SU-DHL-6 (cell line): ENCODE results near the gene NRSN2.
A peak's percentile ranks its signal among the peaks of the same experiment; 100 is the strongest.

Experiments
- H2AFZ ChIP-seq: fragments of 200-600 bp; sonication (generic); 2 replicates; pipeline ENCODE4 v1.6.1; 2014; ENCODE audit warnings: low read depth, mild to moderate bottlenecking, moderate library complexity, mixed read lengths, antibody characterized with exemption, low read length; ENCODE audit not compliant: severe bottlenecking
- H3F3A ChIP-seq: fragments of 200-600 bp; shearing (Covaris generic); 2 replicates; pipeline ENCODE4 v1.6.0; 2016; ENCODE audit warnings: antibody characterized with exemption, mild to moderate bottlenecking; ENCODE audit not compliant: insufficient read depth
- H3K27ac ChIP-seq: fragments of 200-600 bp; sonication (generic); 2 replicates; pipeline ENCODE4 v1.5.1; 2016; ENCODE audit warnings: low read depth, mild to moderate bottlenecking, low read length, moderate library complexity, mixed read lengths
- H3K27me3 ChIP-seq: fragments of 200-600 bp; sonication (generic), shearing (Covaris generic); 2 replicates; pipeline ENCODE4 v1.6.0; 2014; ENCODE audit warnings: mild to moderate bottlenecking, low read length
- H3K36me3 ChIP-seq: fragments of 200-600 bp; sonication (generic); 2 replicates; pipeline ENCODE4 v1.6.1; 2014; ENCODE audit warnings: mild to moderate bottlenecking, low read length, mixed read lengths
- H3K4me2 ChIP-seq: fragments of 300-600, 200-600 bp; shearing (Covaris generic), sonication (generic); 2 replicates; pipeline ENCODE4 v1.6.0; 2014; ENCODE audit warnings: low read length, low read depth, mild to moderate bottlenecking; ENCODE audit not compliant: poor library complexity, severe bottlenecking
- H3K4me3 ChIP-seq: fragments of 200-600 bp; sonication (generic); 2 replicates; pipeline ENCODE4 v1.5.1; 2014; ENCODE audit warnings: antibody characterized with exemption, low read length, mild to moderate bottlenecking, mixed read lengths; ENCODE audit not compliant: insufficient read depth, poor library complexity, severe bottlenecking
- H3K79me2 ChIP-seq: fragments of 200-600 bp; sonication (generic); 2 replicates; pipeline ENCODE4 v1.6.1; 2014; ENCODE audit warnings: mild to moderate bottlenecking, low read length, moderate library complexity; ENCODE audit not compliant: insufficient read depth
- H3K9ac ChIP-seq: fragments of 200-600 bp; sonication (generic); 2 replicates; pipeline ENCODE4 v1.7.0; 2014; ENCODE audit warnings: mild to moderate bottlenecking, low read length
- H3K9me2 ChIP-seq: fragments of 200-600 bp; sonication (generic); replicated peaks from 2 replicates; pipeline ENCODE4 v1.6.1; 2014; ENCODE audit warnings: low read length; ENCODE audit not compliant: insufficient read depth
- H3K9me3 ChIP-seq: fragments of 200-600 bp; sonication (generic); 2 replicates; pipeline ENCODE4 v1.6.1; 2014; ENCODE audit warnings: low read length, mixed read lengths; ENCODE audit not compliant: insufficient read depth
- H4K20me1 ChIP-seq: fragments of 200-600 bp; sonication (generic); 2 replicates; pipeline ENCODE4 v1.6.1; 2014; ENCODE audit warnings: low read depth, mild to moderate bottlenecking, antibody characterized with exemption, low read length, moderate library complexity, mixed read lengths
- CTCF ChIP-seq: fragments of 200-600 bp; sonication (generic); IDR thresholded peaks from one replicate; pipeline ENCODE4 v1.5.1; 2017; ENCODE audit warnings: antibody characterized with exemption, mild to moderate bottlenecking, low read length, moderate library complexity; ENCODE audit not compliant: insufficient read depth, poor library complexity, severe bottlenecking
- EZH2phosphoT487 ChIP-seq: fragments of 200-600 bp; sonication (generic), shearing (Covaris generic); conservative IDR thresholded peaks from 2 replicates; pipeline ENCODE4 v1.6.1; 2018; ENCODE audit warnings: mild to moderate bottlenecking, antibody characterized with exemption, low read length, moderate library complexity, mixed read lengths

The NRSN2 gene

DNA sequence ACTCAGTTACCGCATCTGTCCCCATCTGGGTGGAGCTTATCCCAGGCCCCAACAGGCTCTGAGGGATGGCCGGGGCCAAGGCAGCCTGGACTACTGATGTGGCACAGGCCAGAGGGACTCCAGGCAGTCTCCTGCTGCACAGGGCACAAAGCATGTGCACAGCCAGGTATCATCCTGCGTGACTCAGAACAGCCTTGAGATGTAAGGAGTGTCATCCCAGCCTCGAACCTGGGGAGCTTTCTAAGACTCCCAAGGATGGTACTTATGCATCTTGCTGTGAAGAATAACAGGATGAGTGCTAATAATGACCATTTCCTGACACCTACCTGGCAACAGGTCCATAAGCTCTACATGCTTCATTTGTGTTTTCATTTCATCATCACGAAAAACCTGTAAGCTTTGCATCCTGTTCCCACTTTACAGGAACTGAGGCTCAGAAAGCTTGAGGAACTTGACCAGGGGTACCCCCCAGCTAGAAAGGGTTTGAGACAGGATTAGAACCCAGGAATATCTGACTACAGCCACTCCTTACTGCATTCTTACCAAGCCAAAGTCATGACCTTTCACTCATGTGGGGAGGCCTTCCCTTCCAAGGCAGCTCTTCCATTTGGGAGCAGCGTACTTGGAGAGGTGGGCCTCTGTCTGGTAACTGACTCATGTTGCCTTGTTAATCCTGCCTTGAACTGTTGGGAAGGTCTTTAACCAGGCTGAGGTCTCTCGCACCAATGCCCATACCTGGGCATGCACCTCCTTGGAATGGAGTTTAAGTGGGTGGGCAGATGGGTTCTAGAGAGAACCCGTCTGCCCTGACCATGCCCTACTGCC, 35.6 kb downstream of the NRSN2 start:
- Histone ChIP-seq H3K9me3 (no peaks in the 10 kb centered on the region), H3K79me2 (no peaks in the 10 kb centered on the region), H3K27ac (no peak overlapping the region), H3K4me2 (peak overlapping the region; percentile 22), H3K9me2 (no peaks in the 10 kb centered on the region), H2AFZ (no peak overlapping the region), H3K36me3 (no peaks in the 10 kb centered on the region), H3K9ac (no peak overlapping the region), H3K4me3 (no peak overlapping the region), H3K27me3 (no peaks in the 10 kb centered on the region), H4K20me1 (no peaks in the 10 kb centered on the region), H3F3A (no peaks in the 10 kb centered on the region; the same call in 1 of the 2 replicates)
- TF ChIP-seq EZH2phosphoT487 (no peak), CTCF (no peak)

- Histone ChIP-seq H3K79me2 (no peaks in the 10 kb centered on the region), H3K9ac (no peak overlapping the region), H3K9me2 (no peaks in the 10 kb centered on the region), H3K27me3 (no peaks in the 10 kb centered on the region), H3K9me3 (no peaks in the 10 kb centered on the region), H3K4me3 (no peak overlapping the region), H3F3A (no peaks in the 10 kb centered on the region; the same call in 1 of the 2 replicates), H3K4me2 (no peak overlapping the region), H4K20me1 (no peaks in the 10 kb centered on the region), H3K36me3 (no peaks in the 10 kb centered on the region), H3K27ac (no peak overlapping the region), H2AFZ (no peak overlapping the region)
- TF ChIP-seq EZH2phosphoT487 (no peak), CTCF (no peak)
Observed at GRCh38 chr20:383889-384288, 37.0 kb downstream of the NRSN2 start.

GRCh38 chr20:384723-385122, 37.8 kb downstream of the NRSN2 start:
- H3F3A ChIP-seq: no peaks in the 10 kb centered on the region; the same call in 1 of the 2 replicates
- H3K27me3 ChIP-seq: no peaks in the 10 kb centered on the region
- no peak overlapping the region for H2AFZ ChIP-seq
- no peaks in the 10 kb centered on the region for H3K79me2 ChIP-seq
- H3K9me3 ChIP-seq: no peaks in the 10 kb centered on the region
- H4K20me1 ChIP-seq: no peaks in the 10 kb centered on the region
- no peak overlapping the region for H3K9ac ChIP-seq
- no peak overlapping the region for H3K27ac ChIP-seq
- H3K4me3 ChIP-seq: no peak overlapping the region
- TF ChIP-seq CTCF: no peak
- TF ChIP-seq EZH2phosphoT487: no peak
- no peak overlapping the region for H3K4me2 ChIP-seq
- no peaks in the 10 kb centered on the region for H3K36me3 ChIP-seq
- no peaks in the 10 kb centered on the region for H3K9me2 ChIP-seq
